ENCODE data around the gene USP2. TPM values are rescaled to one million over a fixed set of nuclear protein-coding genes. Genes with fewer than 3 reads are reported as not detected.

Gene USP2
- total RNA-seq, 4 donors from 2014 or later: 4.6 to 10.0 (median 6.6) TPM

DNA sequence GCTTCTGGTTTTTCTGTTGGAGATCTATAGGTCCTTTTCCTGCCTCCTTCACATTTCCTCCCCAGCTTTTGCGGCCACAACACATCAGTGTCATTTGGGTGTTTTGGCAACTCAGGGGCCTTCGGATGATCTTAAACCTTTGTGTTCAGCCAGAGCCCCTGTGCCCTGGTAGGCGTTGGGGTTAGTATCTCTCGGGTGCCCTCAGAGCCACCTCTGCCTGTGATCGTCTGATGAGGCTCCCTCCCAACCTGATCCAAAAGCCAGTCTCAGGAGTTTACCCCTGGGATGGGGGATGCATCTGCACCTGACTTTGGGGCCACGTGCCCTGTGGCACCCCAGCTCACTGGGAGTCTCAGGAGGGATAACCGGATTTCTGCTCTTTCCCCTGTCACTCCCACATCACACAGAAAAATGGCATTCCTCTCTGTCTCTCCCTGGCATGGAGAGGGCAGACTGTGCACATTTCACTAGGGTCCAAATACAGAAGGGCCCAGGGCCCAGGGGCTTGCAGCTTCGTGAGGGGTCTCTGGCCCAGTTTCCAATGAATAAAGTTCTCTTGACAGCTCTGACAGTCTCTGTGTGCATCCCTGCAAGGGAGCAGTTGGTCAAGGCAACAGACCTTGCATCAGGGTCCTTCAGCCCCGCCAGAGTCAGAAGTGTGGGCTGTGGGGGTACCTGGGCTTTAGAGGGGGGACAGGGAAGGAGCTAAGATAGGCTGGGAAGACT is 44.6 kb downstream of the USP2 start:
- H3K4me3 ChIP-seq: no peak overlapping the region
- H3K36me3 ChIP-seq: peaks cover 0 to 19% of the 10 kb centered on the region in 2 donors
- ATAC-seq: no peak
- TF ChIP-seq, protein P1, sequence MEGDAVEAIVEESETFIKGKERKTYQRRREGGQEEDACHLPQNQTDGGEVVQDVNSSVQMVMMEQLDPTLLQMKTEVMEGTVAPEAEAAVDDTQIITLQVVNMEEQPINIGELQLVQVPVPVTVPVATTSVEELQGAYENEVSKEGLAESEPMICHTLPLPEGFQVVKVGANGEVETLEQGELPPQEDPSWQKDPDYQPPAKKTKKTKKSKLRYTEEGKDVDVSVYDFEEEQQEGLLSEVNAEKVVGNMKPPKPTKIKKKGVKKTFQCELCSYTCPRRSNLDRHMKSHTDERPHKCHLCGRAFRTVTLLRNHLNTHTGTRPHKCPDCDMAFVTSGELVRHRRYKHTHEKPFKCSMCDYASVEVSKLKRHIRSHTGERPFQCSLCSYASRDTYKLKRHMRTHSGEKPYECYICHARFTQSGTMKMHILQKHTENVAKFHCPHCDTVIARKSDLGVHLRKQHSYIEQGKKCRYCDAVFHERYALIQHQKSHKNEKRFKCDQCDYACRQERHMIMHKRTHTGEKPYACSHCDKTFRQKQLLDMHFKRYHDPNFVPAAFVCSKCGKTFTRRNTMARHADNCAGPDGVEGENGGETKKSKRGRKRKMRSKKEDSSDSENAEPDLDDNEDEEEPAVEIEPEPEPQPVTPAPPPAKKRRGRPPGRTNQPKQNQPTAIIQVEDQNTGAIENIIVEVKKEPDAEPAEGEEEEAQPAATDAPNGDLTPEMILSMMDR (IDR thresholded peaks at IDR 0.05): no peak
- TF ChIP-seq EP300 (IDR thresholded peaks at IDR 0.05): no peak
- TF ChIP-seq POLR2AphosphoS5 (IDR thresholded peaks at IDR 0.05): no peak
- WGBS, 2 donors (ENCODE audit: low coverage in 1 of 2): 60 to 80% methylated on average over 1 to 2 of the region's 9 CpGs
- peak overlapping the region in 3 of 4 donors; percentile 6 to 92 (median 85) for H3K27ac ChIP-seq
- H3K4me1 ChIP-seq: peaks cover 0 to 80% (median 43%) of the 10 kb centered on the region in 3 donors
- no peaks in the 10 kb centered on the region for H3K27me3 ChIP-seq
- no peaks in the 10 kb centered on the region for H3K9me3 ChIP-seq

DNA sequence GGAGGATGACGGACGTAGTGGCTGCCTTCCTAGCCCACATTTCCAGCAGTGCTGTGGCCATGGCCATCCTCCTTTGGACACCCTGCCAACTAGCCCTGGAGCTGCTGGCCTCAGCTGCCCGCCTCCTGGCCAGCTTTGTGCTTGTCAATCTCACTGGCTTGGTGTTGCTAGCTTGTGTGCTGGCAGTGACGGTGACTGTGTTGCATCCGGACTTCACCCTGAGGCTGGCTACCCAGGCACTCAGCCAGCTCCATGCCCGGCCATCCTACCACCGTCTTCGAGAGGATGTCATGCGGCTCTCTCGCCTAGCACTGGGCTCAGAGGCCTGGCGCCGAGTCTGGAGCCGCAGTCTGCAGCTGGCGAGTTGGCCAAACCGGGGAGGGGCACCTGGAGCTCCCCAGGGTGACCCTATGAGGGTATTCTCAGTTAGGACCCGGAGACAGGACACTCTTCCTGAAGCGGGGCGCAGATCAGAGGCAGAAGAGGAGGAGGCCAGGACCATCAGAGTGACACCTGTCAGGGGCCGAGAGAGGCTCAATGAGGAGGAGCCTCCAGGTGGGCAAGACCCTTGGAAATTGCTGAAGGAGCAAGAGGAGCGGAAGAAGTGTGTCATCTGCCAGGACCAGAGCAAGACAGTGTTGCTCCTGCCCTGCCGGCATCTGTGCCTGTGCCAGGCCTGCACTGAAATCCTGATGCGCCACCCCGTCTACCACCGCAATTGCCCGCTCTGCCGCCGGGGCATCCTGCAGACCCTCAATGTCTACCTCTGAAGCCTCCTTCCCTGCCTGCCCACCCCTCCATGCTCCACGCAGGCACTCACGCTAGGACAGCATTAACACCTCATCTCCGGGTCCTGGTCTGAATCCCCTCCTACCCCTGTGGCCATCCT is 45.6 kb downstream of the USP2 start:
- WGBS, 2 donors (ENCODE audit: low coverage in 1 of 2): 88 to 89% methylated on average over 7 to 10 of the region's 30 CpGs
- H3K4me1 ChIP-seq: peaks cover 0 to 70% (median 37%) of the 10 kb centered on the region in 3 donors
- TF ChIP-seq, protein P1 (IDR thresholded peaks at IDR 0.05): no peak
- no peak overlapping the region for H3K27ac ChIP-seq
- H3K36me3 ChIP-seq: peaks cover 0 to 19% of the 10 kb centered on the region in 2 donors
- no peaks in the 10 kb centered on the region for H3K9me3 ChIP-seq
- H3K27me3 ChIP-seq: no peaks in the 10 kb centered on the region
- no peak for ATAC-seq
- H3K4me3 ChIP-seq: peak overlapping the region in 1 of 2 donors; percentile 79

DNA sequence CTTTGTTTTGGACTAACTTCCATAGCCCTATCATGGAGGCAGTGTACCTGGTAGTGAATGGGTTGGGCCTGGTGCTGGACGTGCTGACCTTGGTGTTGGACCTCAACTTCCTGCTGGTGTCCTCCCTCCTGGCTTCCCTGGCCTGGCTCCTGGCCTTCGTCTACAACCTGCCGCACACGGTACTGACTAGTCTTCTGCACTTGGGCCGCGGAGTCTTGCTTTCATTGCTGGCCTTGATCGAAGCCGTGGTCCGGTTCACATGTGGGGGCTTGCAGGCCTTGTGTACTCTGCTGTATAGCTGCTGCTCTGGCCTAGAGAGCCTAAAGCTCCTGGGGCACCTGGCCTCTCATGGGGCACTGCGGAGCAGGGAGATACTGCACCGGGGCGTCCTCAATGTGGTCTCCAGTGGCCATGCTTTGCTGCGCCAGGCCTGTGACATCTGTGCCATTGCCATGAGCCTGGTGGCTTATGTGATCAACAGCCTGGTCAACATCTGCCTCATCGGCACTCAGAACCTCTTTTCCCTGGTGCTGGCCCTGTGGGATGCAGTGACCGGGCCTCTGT is 46.3 kb downstream of the USP2 start:
- no peak for ATAC-seq
- peaks cover 0 to 63% (median 36%) of the 10 kb centered on the region in 3 donors for H3K4me1 ChIP-seq
- TF ChIP-seq POLR2AphosphoS5 (IDR thresholded peaks at IDR 0.05) (no peak), EP300 (IDR thresholded peaks at IDR 0.05) (no peak), POLR2A (IDR thresholded peaks at IDR 0.05) (no peak)
- TF ChIP-seq, protein P1 (IDR thresholded peaks at IDR 0.05): no peak
- H3K36me3 ChIP-seq: peaks cover 0 to 19% of the 10 kb centered on the region in 2 donors
- no peaks in the 10 kb centered on the region for H3K27me3 ChIP-seq
- H3K4me3 ChIP-seq: peak overlapping the region; percentile 64 to 79
- WGBS, 2 donors (ENCODE audit: low coverage in 1 of 2): 20 to 36% methylated on average over 1 to 5 of the region's 15 CpGs
- H3K27ac ChIP-seq: peak overlapping the region in 3 of 4 donors; percentile 89 to 94 (median 90)
- H3K9me3 ChIP-seq: no peaks in the 10 kb centered on the region

DNA sequence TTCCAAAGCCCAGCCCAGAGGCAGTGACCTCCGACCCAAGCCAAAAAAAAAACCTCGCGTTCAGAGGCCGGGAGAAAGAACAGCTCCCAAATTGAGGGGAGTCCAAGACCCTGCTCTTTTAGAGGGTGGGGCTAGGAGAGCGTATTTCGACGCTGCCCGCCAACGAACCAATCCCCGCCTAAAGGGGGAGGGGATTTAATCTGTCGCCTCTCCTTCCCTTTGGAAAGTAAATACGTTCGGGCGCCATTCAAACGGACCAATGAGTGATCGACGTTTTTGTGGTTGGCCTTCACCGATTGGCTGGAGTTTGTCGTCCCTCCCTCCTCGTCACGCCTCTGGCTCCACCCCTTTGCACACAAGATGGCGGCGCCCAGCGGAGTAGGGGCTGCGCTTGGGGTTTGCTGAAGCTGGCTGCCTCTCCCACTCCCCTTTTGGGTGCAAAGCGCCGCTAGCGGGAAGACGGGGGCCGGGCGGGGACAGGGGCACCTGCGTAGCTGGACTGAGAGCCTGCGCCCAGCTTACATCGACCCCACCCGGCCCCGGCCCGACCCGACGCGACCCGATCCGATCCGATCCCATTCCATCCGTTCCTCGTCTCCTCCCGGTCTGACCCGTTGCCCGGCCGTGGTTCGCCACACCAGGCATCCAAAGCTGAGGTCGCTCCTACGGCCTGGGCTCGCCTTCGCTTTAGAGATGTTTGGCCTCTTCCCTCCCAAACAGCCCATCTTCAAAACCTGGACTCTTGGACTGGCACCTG is 47.1 kb downstream of the USP2 start, which contains the start of gene RNF26:
RNF26 (plus strand) TSS at position 354 of the 757 bp plus-strand sequence. CDS start 596 bp downstream, outside the sequence.
- no peaks in the 10 kb centered on the region for H3K27me3 ChIP-seq
- peaks cover 0 to 54% (median 31%) of the 10 kb centered on the region in 3 donors for H3K4me1 ChIP-seq
- peak within 1 kb of the TSS; percentile 62 to 94 (median 90) for H3K27ac ChIP-seq
- peaks cover 0 to 19% of the 10 kb centered on the region in 2 donors for H3K36me3 ChIP-seq
- WGBS, 2 donors (ENCODE audit: low coverage in 1 of 2): 0% methylated on average over 4 to 9 of the region's 54 CpGs
- peak; percentile 90 for TF ChIP-seq POLR2AphosphoS5 (IDR thresholded peaks at IDR 0.05)
- TF ChIP-seq, protein P1 (IDR thresholded peaks at IDR 0.05): no peak
- TF ChIP-seq POLR2A (IDR thresholded peaks at IDR 0.05): peak; percentile 67 to 80
- no peak for TF ChIP-seq EP300 (IDR thresholded peaks at IDR 0.05)
- peak within 1 kb of the TSS; percentile 64 to 79 for H3K4me3 ChIP-seq
- peak; percentile 96 for ATAC-seq
- no peaks in the 10 kb centered on the region for H3K9me3 ChIP-seq
